Omental fat pad (tissue), 4 donors: ENCODE results near the gene CDCA7. TPM values are rescaled to one million over a fixed set of nuclear protein-coding genes. Genes with fewer than 3 reads are reported as not detected.

ENCODE experiments used
- ATAC-seq: fragments of 150-250 bp; one replicate; pipeline ENCODE4 v1.9.1; 2016; ENCODE audit warnings: mild to moderate bottlenecking, moderate library complexity; ENCODE audit not compliant: low FRiP score
- DNase-seq: peaks from one replicate; pipeline ENCODE4 v3.0.0-alpha.2; 2019; ENCODE audit warnings: low spot score
- CTCF ChIP-seq, 3 donors: fragments of 450-650 bp; IDR thresholded peaks; one replicate each; pipeline ENCODE4 v1.5.1; 2016 to 2017; ENCODE audit warnings: antibody characterized with exemption in 3 of 3, mild to moderate bottlenecking in 3 of 3, moderate library complexity in 2 of 3
- total RNA-seq, 4 donors: library from RNA; depleted of rRNA; stranded (reverse); fragments of >200 nt; gene quantifications; one replicate each; pipeline ENCODE4 v1.1.0, GENCODE V29; 2016

CDCA7 gene
- total RNA-seq, 4 donors from 2014 or later = 0.95 to 1.2 TPM; not detected in 2

- no peak for ATAC-seq
- no peak for DNase-seq
- no peak for TF ChIP-seq CTCF (IDR thresholded peaks at IDR 0.05)
Observed at GRCh38 chr2:173386021-173386737, 31.5 kb downstream of the CDCA7 start.

DNA sequence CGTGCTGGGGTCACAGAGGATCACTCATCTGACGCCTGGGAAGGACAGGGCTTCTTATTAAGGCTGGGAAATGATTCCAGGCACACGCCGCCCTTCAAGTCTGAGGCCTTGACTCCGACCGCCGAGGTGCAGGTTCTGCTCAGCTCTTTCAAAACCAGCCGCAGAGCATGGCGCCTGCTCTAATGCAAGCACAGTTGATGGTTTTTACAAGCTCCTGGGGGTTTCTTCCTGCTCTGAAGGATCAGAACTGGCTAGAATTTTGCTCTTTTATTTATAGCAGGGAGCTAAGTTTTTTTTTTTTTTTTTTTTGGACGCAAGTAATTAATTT lies 32.0 kb downstream of the CDCA7 start:
- TF ChIP-seq CTCF (IDR thresholded peaks at IDR 0.05) = no peak
- DNase-seq = no peak
- ATAC-seq = no peak

DNA sequence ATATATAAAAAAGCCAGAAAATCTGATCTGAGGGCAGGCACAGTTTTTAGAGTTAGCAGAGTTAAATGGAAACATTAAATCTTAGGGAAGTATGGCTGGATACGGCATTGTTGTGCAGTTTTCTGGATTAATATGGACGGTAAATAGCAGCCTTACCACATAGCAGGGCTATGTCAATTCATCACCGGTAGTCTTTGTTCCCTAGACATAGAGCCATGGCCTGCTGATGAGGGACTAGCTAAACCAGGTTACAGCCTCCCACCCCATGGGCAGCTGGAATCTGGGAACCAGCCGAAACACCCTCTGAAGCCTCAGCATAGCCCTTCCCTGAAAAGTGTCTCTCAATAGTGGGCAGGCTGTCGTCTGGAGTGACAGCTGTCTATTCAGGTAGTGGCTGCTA lies 32.4 kb downstream of the CDCA7 start:
- ATAC-seq (no peak), DNase-seq (no peak)
- TF ChIP-seq CTCF (IDR thresholded peaks at IDR 0.05) = no peak

DNA sequence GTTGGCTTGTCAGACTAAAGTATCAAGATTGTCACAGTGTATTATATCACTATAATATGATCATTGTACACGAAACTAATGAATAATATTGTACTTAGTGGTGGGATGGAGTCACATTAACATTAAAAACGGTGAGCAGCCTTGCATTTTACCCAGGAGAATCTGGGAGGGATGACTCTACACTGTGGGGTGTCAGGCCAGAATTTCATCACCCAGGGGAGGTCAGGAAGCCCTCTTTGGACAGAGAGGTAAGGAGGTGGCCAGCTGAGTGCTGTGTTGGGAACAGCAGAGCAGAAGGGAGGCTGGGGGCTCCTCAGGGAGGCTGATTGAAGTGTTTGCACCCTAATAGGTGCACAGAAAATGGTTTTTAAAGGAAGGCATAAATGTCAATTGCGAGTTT lies 33.0 kb downstream of the CDCA7 start:
- no peak for ATAC-seq
- DNase-seq = no peak
- no peak for TF ChIP-seq CTCF (IDR thresholded peaks at IDR 0.05)

GRCh38 chr2:173388795-173389194 lies 34.1 kb downstream of the CDCA7 start:
- ATAC-seq (no peak), DNase-seq (no peak)
- no peak for TF ChIP-seq CTCF (IDR thresholded peaks at IDR 0.05)

GRCh38 chr2:173390036-173390435 lies 35.4 kb downstream of the CDCA7 start:
- TF ChIP-seq CTCF (IDR thresholded peaks at IDR 0.05) = no peak
- ATAC-seq (no peak), DNase-seq (no peak)

DNA sequence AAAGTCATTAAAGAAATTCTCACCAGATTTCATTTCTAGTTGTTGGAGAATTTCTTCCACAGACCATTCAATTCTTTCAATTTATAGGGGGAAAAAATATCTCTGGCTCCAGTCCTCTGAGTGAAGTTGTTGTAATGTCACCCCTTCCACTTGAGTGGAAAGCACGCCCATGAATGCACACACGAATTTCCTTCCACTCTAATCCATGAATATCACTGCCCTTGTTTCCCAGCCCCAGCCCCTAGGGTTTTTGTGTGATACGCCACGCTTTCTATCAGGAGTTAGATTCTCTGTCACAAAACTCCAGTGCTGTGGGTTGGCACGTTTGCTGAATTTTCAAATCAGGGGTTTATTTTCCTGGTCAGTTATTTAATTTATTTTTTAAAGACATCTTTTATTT lies 38.1 kb downstream of the CDCA7 start:
- ATAC-seq (no peak), DNase-seq (no peak)
- TF ChIP-seq CTCF (IDR thresholded peaks at IDR 0.05) = no peak
